Smooth muscle cell (in vitro differentiated cells): Measurements from ENCODE around the gene SBNO1. TPM values are rescaled to one million over a fixed set of nuclear protein-coding genes. Genes with fewer than 3 reads are reported as not detected.
A peak's percentile ranks its signal among the peaks of the same experiment; 100 is the strongest.
"Not testable (repeated sequence)": the region's sequence is repeated elsewhere in the genome, so short reads cannot be mapped to it uniquely, and the experiment has no call there.

ENCODE experiments used
- DNase-seq: peaks from one replicate; lab custom pipeline; 2025; ENCODE audit not compliant: unreplicated experiment; lab: John Stamatoyannopoulos, UW
- H2AFZ ChIP-seq: fragments of 200-600 bp; sonication (generic); 2 replicates; pipeline ENCODE4 v1.6.0; 2016; ENCODE audit warnings: antibody characterized with exemption, low read depth, mild to moderate bottlenecking
- H3F3A ChIP-seq: fragments of 200-600 bp; sonication (generic); 2 replicates; pipeline ENCODE4 v1.6.0; 2017; ENCODE audit warnings: antibody characterized with exemption, low read depth
- H3K27ac ChIP-seq: fragments of 200-600 bp; sonication (generic); 2 replicates; pipeline ENCODE4 v1.5.1; 2016; ENCODE audit warnings: low read depth, mild to moderate bottlenecking
- H3K27me3 ChIP-seq: fragments of 200-600 bp; sonication (generic); 2 replicates; pipeline ENCODE4 v1.6.1; 2016; ENCODE audit warnings: low read depth, mild to moderate bottlenecking
- H3K36me3 ChIP-seq: fragments of 200-600 bp; sonication (generic); 2 replicates; pipeline ENCODE4 v1.5.1; 2016; ENCODE audit warnings: low read depth
- H3K4me1 ChIP-seq: fragments of 200-600 bp; sonication (generic); 2 replicates; pipeline ENCODE4 v1.5.1; 2016; ENCODE audit warnings: low read depth
- H3K4me2 ChIP-seq: fragments of 200-600 bp; sonication (generic); 2 replicates; pipeline ENCODE4 v1.6.0; 2016; ENCODE audit warnings: mild to moderate bottlenecking
- H3K4me3 ChIP-seq: fragments of 200-600 bp; sonication (generic); 2 replicates; pipeline ENCODE4 v1.5.1; 2016; ENCODE audit warnings: mild to moderate bottlenecking
- H3K79me2 ChIP-seq: fragments of 200-600 bp; sonication (generic); 2 replicates; pipeline ENCODE4 v1.6.0; 2016; ENCODE audit warnings: low read depth, mild to moderate bottlenecking
- H3K9ac ChIP-seq: fragments of 200-600 bp; sonication (generic); 2 replicates; pipeline ENCODE4 v1.6.0; 2016; ENCODE audit warnings: low read depth
- H3K9me3 ChIP-seq: fragments of 200-600 bp; sonication (generic); replicated peaks from 2 replicates; pipeline ENCODE4 v1.5.1; 2016; ENCODE audit warnings: low read depth
- H4K20me1 ChIP-seq: fragments of 200-600 bp; sonication (generic); 2 replicates; pipeline ENCODE4 v1.6.0; 2016; ENCODE audit warnings: low read depth
- WGBS: methylation state at CpG from one replicate; pipeline ENCODE4 v1.1.7; 2016; ENCODE audit warnings: low lambda C conversion rate; 5-methylcytosine and 5-hydroxymethylcytosine counted together
- polyA plus RNA-seq: library from polyadenylated mRNA; unstranded; fragments of >200 nt; fragmentation: Nextera tagmentation; extraction: Ambion mirVana; gene quantifications from 2 replicates; pipeline ENCODE4 v1.2.1, GENCODE V29; 2016
- total RNA-seq: library from RNA; depleted of rRNA; stranded (reverse); fragments of >200 nt; gene quantifications from 2 replicates; pipeline ENCODE4 v1.2.3, GENCODE V29; 2014
- TF ChIP-seq, protein P1 (sequence below): fragments of 200-600 bp; sonication (generic); IDR thresholded peaks from 2 replicates; pipeline ENCODE4 v1.5.1; 2017; ENCODE audit warnings: borderline replicate concordance, mild to moderate bottlenecking, antibody characterized with exemption; ENCODE audit not compliant: insufficient read depth, poor library complexity, severe bottlenecking

The SBNO1 gene
- total and polyA plus RNA-seq, 2 experiments from 2014 or later = 14.6 to 24.5 TPM

DNA sequence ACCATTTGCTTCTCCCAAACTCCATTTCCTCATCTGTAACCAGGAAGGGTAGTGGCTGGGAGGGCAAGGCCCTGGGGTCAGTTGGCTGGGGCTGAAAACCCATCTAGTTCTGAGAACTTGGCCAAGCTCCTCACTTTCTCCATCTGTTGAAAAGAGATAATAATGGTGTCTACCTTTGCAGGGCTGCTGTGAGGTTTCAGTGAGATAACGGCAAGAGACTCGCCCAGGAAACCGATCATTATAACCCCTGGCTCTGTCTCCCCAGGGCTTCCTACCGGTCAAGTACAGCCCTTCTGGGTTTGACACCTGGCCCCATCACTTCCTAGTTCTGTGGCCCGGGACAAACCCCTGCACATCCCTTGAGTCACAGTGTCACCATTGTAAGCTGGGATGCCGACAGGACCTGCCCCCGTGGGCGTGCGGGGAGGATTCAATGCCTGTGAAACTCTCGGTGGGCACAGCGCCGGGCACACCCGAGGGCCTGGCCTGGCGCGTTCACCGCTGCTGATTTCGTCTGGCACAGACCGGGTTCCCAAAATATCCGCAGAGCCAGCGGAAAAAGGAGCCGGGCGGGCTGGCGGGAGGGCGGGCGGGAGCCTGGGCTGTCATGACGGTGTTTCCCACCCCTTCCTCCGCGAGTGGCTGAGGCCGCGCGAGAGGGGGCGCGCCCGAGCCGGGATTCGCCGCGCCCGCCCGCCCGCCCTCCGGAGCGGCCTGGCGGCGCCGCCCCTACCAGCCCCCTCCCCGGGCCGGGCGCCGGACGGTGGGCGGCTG, 23.7 kb upstream of the SBNO1 start:
- H3K4me3 ChIP-seq = peak overlapping the region; percentile 76
- H4K20me1 ChIP-seq = peaks cover 38% of the 10 kb centered on the region
- H2AFZ ChIP-seq = peak overlapping the region; percentile 91
- peak overlapping the region; percentile 96 for H3K4me2 ChIP-seq
- TF ChIP-seq, protein P1, sequence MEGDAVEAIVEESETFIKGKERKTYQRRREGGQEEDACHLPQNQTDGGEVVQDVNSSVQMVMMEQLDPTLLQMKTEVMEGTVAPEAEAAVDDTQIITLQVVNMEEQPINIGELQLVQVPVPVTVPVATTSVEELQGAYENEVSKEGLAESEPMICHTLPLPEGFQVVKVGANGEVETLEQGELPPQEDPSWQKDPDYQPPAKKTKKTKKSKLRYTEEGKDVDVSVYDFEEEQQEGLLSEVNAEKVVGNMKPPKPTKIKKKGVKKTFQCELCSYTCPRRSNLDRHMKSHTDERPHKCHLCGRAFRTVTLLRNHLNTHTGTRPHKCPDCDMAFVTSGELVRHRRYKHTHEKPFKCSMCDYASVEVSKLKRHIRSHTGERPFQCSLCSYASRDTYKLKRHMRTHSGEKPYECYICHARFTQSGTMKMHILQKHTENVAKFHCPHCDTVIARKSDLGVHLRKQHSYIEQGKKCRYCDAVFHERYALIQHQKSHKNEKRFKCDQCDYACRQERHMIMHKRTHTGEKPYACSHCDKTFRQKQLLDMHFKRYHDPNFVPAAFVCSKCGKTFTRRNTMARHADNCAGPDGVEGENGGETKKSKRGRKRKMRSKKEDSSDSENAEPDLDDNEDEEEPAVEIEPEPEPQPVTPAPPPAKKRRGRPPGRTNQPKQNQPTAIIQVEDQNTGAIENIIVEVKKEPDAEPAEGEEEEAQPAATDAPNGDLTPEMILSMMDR = peak; percentile 8
- no peaks in the 10 kb centered on the region for H3K9me3 ChIP-seq
- H3K27me3 ChIP-seq = no peaks in the 10 kb centered on the region
- no peaks in the 10 kb centered on the region for H3F3A ChIP-seq
- H3K36me3 ChIP-seq = no peaks in the 10 kb centered on the region
- H3K79me2 ChIP-seq = peaks cover 68% of the 10 kb centered on the region
- peaks cover 13% of the 10 kb centered on the region for H3K4me1 ChIP-seq
- peak overlapping the region; percentile 86 for H3K27ac ChIP-seq
- H3K9ac ChIP-seq = peak overlapping the region; percentile 81
- 4% methylated on average over 24 of the region's 52 CpGs for WGBS
- DNase-seq = peak; percentile 52

DNA sequence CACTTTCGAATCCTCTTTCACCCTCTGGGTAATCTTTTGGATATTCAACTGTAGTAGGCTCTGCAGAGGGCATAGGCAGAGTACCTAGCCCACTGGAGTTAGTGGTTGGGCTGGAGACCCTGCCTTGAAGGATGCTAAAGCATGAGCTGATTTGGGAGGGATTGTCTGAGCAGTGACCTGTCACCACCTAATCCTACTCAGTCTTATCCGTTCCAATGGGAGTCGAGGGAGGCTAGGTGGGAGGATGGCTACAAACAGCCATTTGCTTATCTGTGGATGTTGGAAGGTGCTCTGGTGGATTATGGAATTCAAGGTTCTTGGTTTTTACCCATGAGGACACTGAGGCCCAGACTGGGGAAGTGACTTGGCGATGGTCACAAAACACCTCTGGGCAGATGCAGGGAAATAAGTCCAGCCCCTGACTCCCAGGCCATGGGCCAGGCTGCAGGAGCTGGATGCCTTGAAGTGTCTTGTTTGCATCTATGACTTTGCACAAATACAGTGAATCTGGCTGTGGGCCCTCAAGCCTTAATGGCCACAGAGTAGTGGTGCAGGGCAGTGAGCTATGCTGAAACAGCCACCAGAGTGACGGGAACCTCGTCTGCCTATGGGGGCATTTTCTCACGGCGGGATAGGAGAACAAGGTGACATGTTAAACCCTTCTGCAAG, 23.0 kb upstream of the SBNO1 start:
- no peak overlapping the region for H3K4me3 ChIP-seq
- H3K27ac ChIP-seq = peak overlapping the region; percentile 86
- DNase-seq = no peak

DNA sequence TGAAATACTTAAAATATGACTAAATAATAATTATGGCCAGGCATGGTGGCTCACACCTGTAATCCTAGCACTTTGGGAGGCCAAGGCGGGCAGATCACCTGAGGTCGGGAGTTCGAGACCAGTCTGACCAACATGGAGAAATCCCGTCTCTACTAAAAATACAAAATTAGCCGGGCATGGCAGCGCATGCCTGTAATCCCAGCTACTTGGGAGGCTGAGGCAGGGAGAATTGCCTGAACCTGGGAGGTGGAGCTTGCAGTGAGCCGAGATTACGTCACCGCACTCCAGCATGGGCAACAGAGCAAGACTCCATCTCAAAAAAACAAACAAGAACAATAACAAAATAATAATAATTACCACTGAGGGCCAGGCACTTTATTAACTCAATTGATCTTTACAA, 20.9 kb upstream of the SBNO1 start:
- Histone ChIP-seq H3K4me2 (peak overlapping the region; percentile 99), H3K4me1 (peaks cover 13% of the 10 kb centered on the region), H3K79me2 (peaks cover 40% of the 10 kb centered on the region)
- not testable (repeated sequence) for H2AFZ ChIP-seq, H3K27me3 ChIP-seq, H3K27ac ChIP-seq, H3K36me3 ChIP-seq, H3K4me3 ChIP-seq, H4K20me1 ChIP-seq, H3F3A ChIP-seq, H3K9me3 ChIP-seq, H3K9ac ChIP-seq, DNase-seq
- 97% methylated on average over 9 of the region's 9 CpGs for WGBS

More for the DNA sequence above, 23.0 kb upstream of the SBNO1 start:
- Histone ChIP-seq H3F3A (peaks cover under 1% of the 10 kb centered on the region), H2AFZ (no peak overlapping the region), H4K20me1 (peaks cover 31% of the 10 kb centered on the region), H3K36me3 (no peaks in the 10 kb centered on the region), H3K4me2 (peak overlapping the region; percentile 96), H3K9me3 (no peaks in the 10 kb centered on the region), H3K27me3 (no peaks in the 10 kb centered on the region), H3K4me1 (peaks cover 13% of the 10 kb centered on the region), H3K79me2 (peaks cover 61% of the 10 kb centered on the region), H3K9ac (no peak overlapping the region)
- 82% methylated on average over 8 of the region's 8 CpGs for WGBS
- TF ChIP-seq, protein P1 = no peak

GRCh38 chr12:123384994-123385376, 20.3 kb upstream of the SBNO1 start:
- peak overlapping the region; percentile 90 for H3K4me3 ChIP-seq

More at GRCh38 chr12:123384994-123385376, 20.3 kb upstream of the SBNO1 start:
- WGBS = 0% methylated on average over 1 of the region's 1 CpG
- TF ChIP-seq, protein P1 = no peak
- no peaks in the 10 kb centered on the region for H3K27me3 ChIP-seq
- H3K27ac ChIP-seq = peak overlapping the region; percentile 43
- H3K4me1 ChIP-seq = peaks cover 8% of the 10 kb centered on the region
- peak overlapping the region; percentile 99 for H3K4me2 ChIP-seq
- peak overlapping the region; percentile 89 for H2AFZ ChIP-seq
- H3K36me3 ChIP-seq = no peaks in the 10 kb centered on the region
- H3K9ac ChIP-seq = peak overlapping the region; percentile 71
- peaks cover 5% of the 10 kb centered on the region for H3F3A ChIP-seq
- peaks cover 4% of the 10 kb centered on the region for H4K20me1 ChIP-seq
- no peaks in the 10 kb centered on the region for H3K9me3 ChIP-seq
- H3K79me2 ChIP-seq = peaks cover 35% of the 10 kb centered on the region
- no peak for DNase-seq
